Measurements from ENCODE around the gene CCDC12.

Gene CCDC12

GRCh38 chr3:47007001-47007400 lies 30.5 kb upstream of the CCDC12 start:
- Histone ChIP-seq H3K27me3 (ENCODE audit: insufficient read depth, insufficient read length) (no peaks in the 10 kb centered on the region), H3K9me3 (ENCODE audit: insufficient read depth, low read length) (no peaks in the 10 kb centered on the region), H3K9ac (ENCODE audit: insufficient read length, low read depth) (no peak overlapping the region), H3K4me3 (ENCODE audit: insufficient read length, low read depth) (no peak overlapping the region), H3K36me3 (ENCODE audit: insufficient read depth, insufficient read length, low read length) (peaks cover 52% of the 10 kb centered on the region), H3K4me1 (ENCODE audit: insufficient read depth, insufficient read length) (no peaks in the 10 kb centered on the region)
- DNase-seq (ENCODE audit: low read depth, low spot score): no peak
- no peak for TF ChIP-seq YY1 (IDR thresholded peaks at IDR 0.05; ENCODE audit: insufficient read depth, insufficient read length)

DNA sequence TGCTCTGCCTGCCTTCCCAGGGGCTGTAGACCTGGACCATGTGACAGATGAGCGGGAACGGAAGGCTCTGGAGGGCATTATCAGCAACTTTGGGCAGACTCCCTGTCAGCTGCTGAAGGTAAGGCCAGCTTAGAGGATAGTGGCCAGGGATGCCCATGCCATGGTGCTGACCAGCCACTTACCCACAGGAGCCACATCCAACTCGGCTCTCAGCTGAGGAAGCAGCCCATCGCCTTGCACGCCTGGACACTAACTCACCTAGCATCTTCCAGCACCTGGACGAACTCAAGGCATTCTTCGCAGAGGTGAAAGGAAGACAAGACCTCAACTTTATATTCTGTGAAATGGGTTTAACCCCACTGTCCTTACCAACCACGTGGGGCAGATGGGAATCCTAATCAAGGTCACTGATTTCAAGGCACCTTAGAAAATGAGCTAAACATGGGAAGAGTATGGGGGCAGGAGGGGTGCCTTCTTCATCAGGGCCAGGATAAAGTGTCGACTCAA lies 29.7 kb upstream of the CCDC12 start:
- Histone ChIP-seq H3K4me3 (ENCODE audit: insufficient read length, low read depth) (no peak overlapping the region), H3K9me3 (ENCODE audit: insufficient read depth, low read length) (no peaks in the 10 kb centered on the region), H3K4me1 (ENCODE audit: insufficient read depth, insufficient read length) (no peaks in the 10 kb centered on the region), H3K9ac (ENCODE audit: insufficient read length, low read depth) (no peak overlapping the region), H3K36me3 (ENCODE audit: insufficient read depth, insufficient read length, low read length) (peaks cover 60% of the 10 kb centered on the region), H3K27me3 (ENCODE audit: insufficient read depth, insufficient read length) (no peaks in the 10 kb centered on the region)
- no peak for DNase-seq (ENCODE audit: low read depth, low spot score)
- TF ChIP-seq SUZ12 (IDR thresholded peaks at IDR 0.05; ENCODE audit: extremely low read depth, insufficient read depth, insufficient read length) (no peak), ZNF274 (IDR thresholded peaks at IDR 0.05; ENCODE audit: low read depth, low read length) (no peak), YY1 (IDR thresholded peaks at IDR 0.05; ENCODE audit: insufficient read depth, insufficient read length) (no peak)

- Histone ChIP-seq H3K27me3 (ENCODE audit: insufficient read depth, insufficient read length) (no peaks in the 10 kb centered on the region), H3K9ac (ENCODE audit: insufficient read length, low read depth) (no peak overlapping the region), H3K9me3 (ENCODE audit: insufficient read depth, low read length) (no peaks in the 10 kb centered on the region), H3K36me3 (ENCODE audit: insufficient read depth, insufficient read length, low read length) (peaks cover 66% of the 10 kb centered on the region), H3K4me3 (ENCODE audit: insufficient read length, low read depth) (no peak overlapping the region), H3K4me1 (ENCODE audit: insufficient read depth, insufficient read length) (no peaks in the 10 kb centered on the region)
- DNase-seq (ENCODE audit: low read depth, low spot score): no peak
- TF ChIP-seq YY1 (IDR thresholded peaks at IDR 0.05; ENCODE audit: insufficient read depth, insufficient read length) (no peak), ZNF274 (IDR thresholded peaks at IDR 0.05; ENCODE audit: low read depth, low read length) (no peak), SUZ12 (IDR thresholded peaks at IDR 0.05; ENCODE audit: extremely low read depth, insufficient read depth, insufficient read length) (no peak)
Measured at GRCh38 chr3:47005212-47006144, 28.9 kb upstream of the CCDC12 start.

GRCh38 chr3:47004369-47005211 lies 28.0 kb upstream of the CCDC12 start:
- Histone ChIP-seq H3K4me1 (ENCODE audit: insufficient read depth, insufficient read length) (peaks cover 3% of the 10 kb centered on the region), H3K4me3 (ENCODE audit: insufficient read length, low read depth) (no peak overlapping the region), H3K36me3 (ENCODE audit: insufficient read depth, insufficient read length, low read length) (peaks cover 75% of the 10 kb centered on the region), H3K9me3 (ENCODE audit: insufficient read depth, low read length) (no peaks in the 10 kb centered on the region), H3K27me3 (ENCODE audit: insufficient read depth, insufficient read length) (no peaks in the 10 kb centered on the region), H3K9ac (ENCODE audit: insufficient read length, low read depth) (no peak overlapping the region)
- TF ChIP-seq SUZ12 (IDR thresholded peaks at IDR 0.05; ENCODE audit: extremely low read depth, insufficient read depth, insufficient read length) (no peak), YY1 (IDR thresholded peaks at IDR 0.05; ENCODE audit: insufficient read depth, insufficient read length) (no peak), ZNF274 (IDR thresholded peaks at IDR 0.05; ENCODE audit: low read depth, low read length) (no peak)
- DNase-seq (ENCODE audit: low read depth, low spot score): no peak

DNA sequence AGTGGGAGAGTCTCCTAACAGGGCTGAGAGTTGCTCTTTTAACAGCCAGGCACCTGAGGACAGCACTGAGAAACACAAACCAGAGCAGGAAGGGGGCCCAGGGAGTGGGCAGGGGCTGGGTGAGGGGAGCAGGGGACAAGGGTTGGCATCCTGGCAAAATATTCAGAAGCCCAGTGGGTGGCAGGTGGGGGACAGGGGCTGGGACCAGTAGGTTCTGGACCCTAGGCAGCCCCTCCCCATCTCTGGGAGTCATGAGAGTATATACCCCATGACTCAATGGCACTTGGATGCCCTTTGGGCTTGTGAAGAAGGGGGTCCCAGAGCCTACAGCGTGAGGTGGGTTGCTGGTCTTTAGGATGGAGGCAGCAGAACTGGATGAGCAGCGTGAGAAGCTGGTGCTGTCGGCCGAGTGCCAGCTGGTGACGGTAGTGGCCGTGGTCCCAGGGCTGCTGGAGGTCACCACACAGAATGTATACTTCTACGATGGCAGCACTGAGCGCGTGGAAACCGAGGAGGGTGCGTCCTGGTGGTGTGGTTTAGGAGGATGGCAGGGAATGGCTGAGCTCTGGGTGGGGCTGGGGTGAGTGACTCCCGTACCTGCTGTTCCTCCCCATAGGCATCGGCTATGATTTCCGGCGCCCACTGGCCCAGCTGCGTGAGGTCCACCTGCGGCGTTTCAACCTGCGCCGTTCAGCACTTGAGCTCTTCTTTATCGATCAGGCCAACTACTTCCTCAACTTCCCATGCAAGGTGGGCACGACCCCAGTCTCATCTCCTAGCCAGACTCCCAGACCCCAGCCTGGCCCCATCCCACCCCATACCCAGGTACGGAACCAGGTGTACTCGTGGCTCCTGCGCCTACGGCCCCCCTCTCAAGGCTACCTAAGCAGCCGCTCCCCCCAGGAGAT lies 27.2 kb upstream of the CCDC12 start:
- Histone ChIP-seq H3K4me1 (ENCODE audit: insufficient read depth, insufficient read length) (peaks cover 9% of the 10 kb centered on the region), H3K9me3 (ENCODE audit: insufficient read depth, low read length) (no peaks in the 10 kb centered on the region), H3K36me3 (ENCODE audit: insufficient read depth, insufficient read length, low read length) (peaks cover 82% of the 10 kb centered on the region), H3K9ac (ENCODE audit: insufficient read length, low read depth) (no peak overlapping the region), H3K27me3 (ENCODE audit: insufficient read depth, insufficient read length) (no peaks in the 10 kb centered on the region), H3K4me3 (ENCODE audit: insufficient read length, low read depth) (no peak overlapping the region)
- TF ChIP-seq YY1 (IDR thresholded peaks at IDR 0.05; ENCODE audit: insufficient read depth, insufficient read length) (no peak), SUZ12 (IDR thresholded peaks at IDR 0.05; ENCODE audit: extremely low read depth, insufficient read depth, insufficient read length) (no peak), ZNF274 (IDR thresholded peaks at IDR 0.05; ENCODE audit: low read depth, low read length) (no peak)
- DNase-seq (ENCODE audit: low read depth, low spot score): no peak

DNA sequence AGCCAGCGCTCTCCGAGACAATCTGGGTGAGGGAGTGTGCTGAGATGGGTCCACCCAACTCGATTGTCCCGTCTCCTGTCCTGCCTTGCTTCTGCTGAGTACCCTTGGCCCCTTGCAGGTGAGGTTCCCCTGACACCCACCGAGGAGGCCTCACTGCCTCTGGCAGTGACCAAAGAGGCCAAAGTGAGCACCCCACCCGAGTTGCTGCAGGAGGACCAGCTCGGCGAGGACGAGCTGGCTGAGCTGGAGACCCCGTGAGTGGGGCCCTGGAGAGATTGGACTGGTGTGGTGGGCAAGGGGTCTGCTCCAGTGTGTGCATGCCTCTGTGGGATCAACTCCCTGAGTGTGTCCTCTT lies 26.5 kb upstream of the CCDC12 start:
- peaks cover 75% of the 10 kb centered on the region for H3K36me3 ChIP-seq (ENCODE audit: insufficient read depth, insufficient read length, low read length)
- H3K9me3 ChIP-seq (ENCODE audit: insufficient read depth, low read length): no peaks in the 10 kb centered on the region
- peaks cover 16% of the 10 kb centered on the region for H3K4me1 ChIP-seq (ENCODE audit: insufficient read depth, insufficient read length)
- DNase-seq (ENCODE audit: low read depth, low spot score): no peak
- no peaks in the 10 kb centered on the region for H3K27me3 ChIP-seq (ENCODE audit: insufficient read depth, insufficient read length)
- no peak overlapping the region for H3K9ac ChIP-seq (ENCODE audit: insufficient read length, low read depth)
- H3K4me3 ChIP-seq (ENCODE audit: insufficient read length, low read depth): no peak overlapping the region
- no peak for TF ChIP-seq YY1 (IDR thresholded peaks at IDR 0.05; ENCODE audit: insufficient read depth, insufficient read length)
- no peak for TF ChIP-seq ZNF274 (IDR thresholded peaks at IDR 0.05; ENCODE audit: low read depth, low read length)
- no peak for TF ChIP-seq SUZ12 (IDR thresholded peaks at IDR 0.05; ENCODE audit: extremely low read depth, insufficient read depth, insufficient read length)

All from NT2/D1 (cell line).